GM10248 (cell line): ENCODE data around the gene SLC30A3.
"Not testable (repeated sequence)": the region's sequence is repeated elsewhere in the genome, so short reads cannot be mapped to it uniquely, and the experiment has no call there.

ENCODE experiments used
- CTCF ChIA-PET: fragments of 300-600 bp; sonication (Branson Sonifier 250); formaldehyde crosslinking; extraction: SDS; loops from one replicate; lab custom pipeline; 2021; ENCODE audit warnings: antibody characterized with exemption; lab: Yijun Ruan, JAX
- POLR2A ChIA-PET: fragments of 350-650 bp; sonication (Branson Sonifier 250); formaldehyde crosslinking; extraction: SDS; loops from one replicate; lab custom pipeline; 2020; ENCODE audit warnings: antibody characterized with exemption; lab: Yijun Ruan, JAX
- DNase-seq: peaks from one replicate; pipeline ENCODE4 v3.0.0; 2012; ENCODE audit errors: extremely low spot score
- TF ChIP-seq, protein P1 (sequence below): IDR thresholded peaks from 2 replicates; pipeline ENCODE4 v1.5.1; 2012; ENCODE audit warnings: mild to moderate bottlenecking, low read depth; ENCODE audit errors: extremely low read depth, missing control alignments, control extremely low read depth

SLC30A3 gene

DNA sequence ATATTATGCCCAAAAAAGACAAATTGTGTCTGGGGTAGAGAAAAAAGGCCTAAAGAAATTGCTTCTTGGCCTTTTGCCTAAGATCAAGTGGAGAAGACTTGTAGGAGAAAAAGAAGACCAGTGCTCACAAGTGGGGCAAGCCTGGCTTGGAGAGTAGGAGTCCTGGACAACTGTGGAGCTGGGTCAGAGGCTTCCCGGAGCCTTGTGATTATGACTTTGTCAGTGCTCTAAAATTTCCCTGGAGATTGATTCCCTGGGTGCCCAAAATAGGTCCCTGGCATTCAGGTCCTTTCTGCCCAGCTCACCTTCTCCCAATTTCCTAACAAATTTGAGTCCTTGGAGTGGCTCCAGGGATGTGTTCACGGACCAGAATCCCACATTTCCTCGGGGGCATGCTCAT lies 18.6 kb upstream of the SLC30A3 start:
- CTCF ChIA-PET, result interaction anchor here (1.0 to 10.1 kb wide), 15 partner anchors 10 to 320 kb away, joined by 3 to 138 read pairs (median 7); partner anchors contain the start of gene SLC30A3
- TF ChIP-seq, protein P1, sequence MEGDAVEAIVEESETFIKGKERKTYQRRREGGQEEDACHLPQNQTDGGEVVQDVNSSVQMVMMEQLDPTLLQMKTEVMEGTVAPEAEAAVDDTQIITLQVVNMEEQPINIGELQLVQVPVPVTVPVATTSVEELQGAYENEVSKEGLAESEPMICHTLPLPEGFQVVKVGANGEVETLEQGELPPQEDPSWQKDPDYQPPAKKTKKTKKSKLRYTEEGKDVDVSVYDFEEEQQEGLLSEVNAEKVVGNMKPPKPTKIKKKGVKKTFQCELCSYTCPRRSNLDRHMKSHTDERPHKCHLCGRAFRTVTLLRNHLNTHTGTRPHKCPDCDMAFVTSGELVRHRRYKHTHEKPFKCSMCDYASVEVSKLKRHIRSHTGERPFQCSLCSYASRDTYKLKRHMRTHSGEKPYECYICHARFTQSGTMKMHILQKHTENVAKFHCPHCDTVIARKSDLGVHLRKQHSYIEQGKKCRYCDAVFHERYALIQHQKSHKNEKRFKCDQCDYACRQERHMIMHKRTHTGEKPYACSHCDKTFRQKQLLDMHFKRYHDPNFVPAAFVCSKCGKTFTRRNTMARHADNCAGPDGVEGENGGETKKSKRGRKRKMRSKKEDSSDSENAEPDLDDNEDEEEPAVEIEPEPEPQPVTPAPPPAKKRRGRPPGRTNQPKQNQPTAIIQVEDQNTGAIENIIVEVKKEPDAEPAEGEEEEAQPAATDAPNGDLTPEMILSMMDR, result no peak
- DNase-seq, result no peak
- POLR2A ChIA-PET, result no interaction called here

DNA sequence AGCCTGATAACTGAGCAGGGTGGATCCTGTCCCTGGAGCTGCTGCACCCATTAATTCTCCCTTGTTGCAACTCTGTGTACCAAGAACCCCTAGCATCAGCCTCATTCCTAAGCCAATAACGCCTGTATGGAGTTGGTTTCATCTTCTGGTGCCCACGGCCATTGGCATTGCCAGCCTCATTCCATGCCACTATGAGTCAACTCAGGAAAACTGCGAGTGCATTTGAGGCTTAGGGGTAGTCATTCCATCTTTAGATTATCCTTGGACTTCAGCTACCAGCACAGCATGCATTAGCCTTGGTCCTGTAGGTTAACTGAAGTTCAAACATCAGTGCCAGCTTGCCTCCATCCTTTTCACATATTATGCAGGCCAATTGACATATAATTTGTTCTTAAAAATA lies 18.0 kb upstream of the SLC30A3 start:
- CTCF ChIA-PET, result interaction anchor here (1.4 to 10.1 kb wide), 19 partner anchors 10 to 358 kb away, joined by 3 to 138 read pairs (median 9); partner anchors contain the start of gene SLC30A3
- DNase-seq, result no peak
- TF ChIP-seq, protein P1, result no peak
- POLR2A ChIA-PET, result no interaction called here

DNA sequence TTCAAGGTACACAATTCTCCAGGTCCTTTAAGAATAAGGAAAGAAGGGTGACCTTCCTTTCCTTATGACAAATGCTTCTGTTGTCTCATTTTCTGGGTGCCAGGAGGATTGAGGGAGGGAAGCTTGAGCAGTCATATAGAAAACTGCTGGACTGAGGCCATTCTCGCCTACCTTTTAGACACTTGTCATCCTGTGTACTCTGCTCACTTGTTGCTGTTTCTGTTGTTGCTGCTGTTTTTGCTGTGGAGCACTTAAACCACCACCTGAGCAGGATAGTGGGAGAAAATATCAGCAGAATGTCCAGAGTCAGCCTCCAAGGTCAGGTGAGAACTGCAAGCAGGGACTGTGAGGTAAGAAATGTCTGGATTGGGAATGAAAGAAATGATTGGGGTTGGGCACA lies 15.2 kb upstream of the SLC30A3 start:
- DNase-seq, result no peak
- ChIA-PET CTCF (interaction anchor here (1.2 to 10.1 kb wide), 5 partner anchors 13 to 179 kb away, joined by 3 to 136 read pairs (median 77); partner anchors contain the start of gene SLC30A3), POLR2A (no interaction called here)
- TF ChIP-seq, protein P1, result no peak

DNA sequence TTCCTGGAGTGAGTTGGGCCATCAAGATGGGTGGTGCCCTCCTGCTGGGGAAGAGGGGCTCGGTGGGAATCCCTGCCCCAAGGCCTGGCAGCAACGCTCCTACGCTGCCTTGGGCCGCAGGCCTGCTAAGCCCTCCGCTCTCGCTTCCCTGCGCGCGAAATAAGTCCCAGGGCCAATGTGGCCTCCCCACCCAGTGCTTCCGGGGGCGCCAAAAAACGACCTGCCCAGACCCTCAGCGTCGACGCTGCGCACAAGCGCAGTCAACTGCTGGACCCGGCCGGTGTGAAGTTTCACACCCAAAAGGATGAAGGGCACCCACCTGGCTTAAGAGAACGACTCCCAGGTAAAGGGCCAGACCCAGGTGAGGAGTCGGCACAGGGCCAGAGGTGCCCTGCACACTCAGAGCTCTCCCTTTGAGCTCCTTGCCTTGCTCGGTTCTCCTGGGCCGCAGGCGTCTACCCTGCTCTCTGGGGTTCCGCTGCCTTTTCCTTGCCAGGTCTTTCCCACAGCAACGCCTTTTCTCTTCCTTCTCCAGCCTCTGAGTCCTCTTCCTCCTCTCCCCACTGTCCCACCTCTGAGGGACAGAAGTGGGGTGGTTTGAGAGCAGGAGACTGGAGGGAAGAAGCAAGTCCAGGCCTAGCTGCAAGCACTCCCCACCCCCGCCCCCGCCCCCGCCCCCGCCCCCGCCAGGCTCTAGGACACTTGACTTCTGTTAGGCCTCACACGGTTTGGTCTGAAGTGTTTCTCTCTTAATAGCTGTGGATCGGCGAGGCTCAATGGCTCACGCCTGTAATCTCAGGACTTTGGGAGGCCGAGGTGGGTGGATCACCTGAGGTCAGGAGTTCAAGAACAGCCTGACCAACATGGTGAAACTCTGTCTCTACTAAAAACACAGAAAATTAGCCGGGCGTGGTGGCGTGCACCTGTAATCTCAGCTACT lies 12.6 kb upstream of the SLC30A3 start, which contains the start of gene DNAJC5G:
Gene DNAJC5G (plus strand): TSS at position 223 of the 940 bp plus-strand sequence. CDS start 1,296 bp downstream, outside the sequence.
- ChIA-PET POLR2A (no interaction called here), CTCF (interaction anchor here (1.1 to 10.1 kb wide), 4 partner anchors 9 to 28 kb away, joined by 3 to 99 read pairs (median 6); partner anchors contain the start of gene SLC30A3)
- DNase-seq, result no peak
- TF ChIP-seq, protein P1, result no peak

DNA sequence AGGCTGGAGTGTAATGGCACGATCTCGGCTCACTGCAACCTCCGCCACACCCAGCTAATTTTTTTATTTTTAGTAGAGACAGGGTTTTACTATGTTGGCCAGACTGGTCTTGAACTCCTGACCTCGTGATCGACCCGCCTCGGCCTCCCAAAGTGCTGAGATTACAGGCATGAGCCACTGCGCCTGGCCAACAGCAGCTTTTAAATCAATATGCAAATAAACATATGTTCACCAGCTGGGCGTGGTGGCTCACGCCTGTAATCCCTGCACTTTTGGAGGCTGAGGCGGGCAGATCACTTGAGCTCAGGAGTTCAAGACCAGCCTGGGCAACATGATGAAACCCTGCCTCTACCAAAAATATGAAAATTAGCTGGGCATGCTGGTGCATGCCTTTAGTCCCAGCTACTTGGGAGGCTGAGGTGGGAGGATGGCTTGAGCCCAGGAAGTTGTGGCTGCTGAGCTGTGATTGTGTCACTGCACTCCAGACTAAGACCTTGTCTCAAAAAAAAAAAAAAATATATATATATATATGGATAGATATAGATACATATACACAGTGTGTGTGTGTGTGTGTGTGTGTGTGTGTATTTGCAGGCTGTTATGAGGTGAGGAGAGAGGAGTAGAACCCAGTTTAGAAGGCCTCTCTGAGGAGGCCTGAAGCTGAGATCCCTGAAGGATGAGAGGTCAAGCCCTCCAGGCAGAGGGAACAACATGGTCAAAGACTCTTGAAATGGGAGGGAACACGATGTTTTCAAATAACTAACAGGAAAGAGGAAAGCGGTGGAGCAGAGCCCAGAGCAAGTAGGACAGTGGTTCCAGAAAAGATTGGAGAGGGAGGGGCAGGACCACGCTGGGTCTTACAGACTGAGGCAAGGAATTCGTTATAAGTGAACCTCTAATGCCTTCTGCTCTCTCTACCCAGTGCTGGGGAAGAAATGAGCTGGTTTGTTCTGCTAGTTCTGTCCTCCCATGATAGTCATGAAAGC lies 10.0 kb upstream of the SLC30A3 start:
- POLR2A ChIA-PET, result interaction anchor here (0.7 kb wide), 2 partner anchors 10 to 426 kb away, joined by 4 to 5 read pairs; partner anchors contain the start of gene SLC30A3
- CTCF ChIA-PET, result interaction anchor here (0.6 to 2.4 kb wide), 10 partner anchors 9 to 174 kb away, joined by 3 to 13 read pairs (median 4); partner anchors contain the start of gene TRIM54

DNA sequence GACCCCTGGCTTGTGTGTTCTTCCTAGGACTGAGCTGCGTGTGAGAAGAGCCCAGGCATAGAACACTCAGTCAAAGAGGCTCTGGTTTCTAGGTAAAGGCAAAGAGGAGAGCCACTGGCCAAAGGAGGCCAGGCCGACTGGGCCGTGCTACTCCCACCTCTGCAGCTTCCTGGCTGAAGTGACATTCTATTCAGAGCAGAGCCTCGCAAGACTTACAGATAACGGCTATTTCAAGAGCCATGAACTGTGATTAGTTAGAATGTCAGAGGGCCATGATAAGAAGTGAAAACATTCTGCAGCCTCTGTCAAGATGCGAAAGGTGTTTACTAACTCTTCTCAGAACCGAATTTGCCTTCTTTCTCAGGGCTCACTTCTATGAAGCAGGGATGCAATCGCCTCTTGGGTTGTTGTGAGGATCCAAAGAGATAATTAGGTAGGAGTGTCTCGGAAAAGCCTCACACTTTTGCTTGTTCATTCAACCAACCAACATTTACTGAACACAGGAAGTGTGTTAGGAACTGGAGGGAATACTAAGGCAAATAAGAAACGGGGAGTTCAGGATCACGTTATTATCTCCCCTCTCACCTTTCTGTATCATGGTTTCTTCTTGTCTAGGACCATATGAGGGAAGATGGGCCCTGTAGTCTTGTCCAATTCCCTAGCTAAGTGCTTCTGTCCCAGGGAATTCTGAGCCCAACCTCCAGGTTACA lies 8.9 kb upstream of the SLC30A3 start:
- ChIA-PET CTCF (interaction anchor here (0.6 to 2.7 kb wide), 9 partner anchors 8 to 173 kb away, joined by 3 to 22 read pairs (median 7); partner anchors contain the start of gene TRIM54), POLR2A (interaction anchor here (0.7 kb wide), 2 partner anchors 9 to 425 kb away, joined by 4 to 5 read pairs; partner anchors contain the start of gene SLC30A3)
- DNase-seq, result no peak
- TF ChIP-seq, protein P1, result no peak

More for the DNA sequence above, 10.0 kb upstream of the SLC30A3 start:
- DNase-seq, result not testable (repeated sequence)
